SW 1271 (cell line): ENCODE data around the gene CST3.
"Not testable (repeated sequence)": the region's sequence is repeated elsewhere in the genome, so short reads cannot be mapped to it uniquely, and the experiment has no call there.

ENCODE experiments used
- DNase-seq, 2 experiments: peaks; one replicate each; lab custom pipeline; 2025; lab: John Stamatoyannopoulos, UW

Gene CST3

GRCh38 chr20:23643659-23644058 lies 5.9 kb upstream of the CST3 start:
- DNase-seq = no peak

DNA sequence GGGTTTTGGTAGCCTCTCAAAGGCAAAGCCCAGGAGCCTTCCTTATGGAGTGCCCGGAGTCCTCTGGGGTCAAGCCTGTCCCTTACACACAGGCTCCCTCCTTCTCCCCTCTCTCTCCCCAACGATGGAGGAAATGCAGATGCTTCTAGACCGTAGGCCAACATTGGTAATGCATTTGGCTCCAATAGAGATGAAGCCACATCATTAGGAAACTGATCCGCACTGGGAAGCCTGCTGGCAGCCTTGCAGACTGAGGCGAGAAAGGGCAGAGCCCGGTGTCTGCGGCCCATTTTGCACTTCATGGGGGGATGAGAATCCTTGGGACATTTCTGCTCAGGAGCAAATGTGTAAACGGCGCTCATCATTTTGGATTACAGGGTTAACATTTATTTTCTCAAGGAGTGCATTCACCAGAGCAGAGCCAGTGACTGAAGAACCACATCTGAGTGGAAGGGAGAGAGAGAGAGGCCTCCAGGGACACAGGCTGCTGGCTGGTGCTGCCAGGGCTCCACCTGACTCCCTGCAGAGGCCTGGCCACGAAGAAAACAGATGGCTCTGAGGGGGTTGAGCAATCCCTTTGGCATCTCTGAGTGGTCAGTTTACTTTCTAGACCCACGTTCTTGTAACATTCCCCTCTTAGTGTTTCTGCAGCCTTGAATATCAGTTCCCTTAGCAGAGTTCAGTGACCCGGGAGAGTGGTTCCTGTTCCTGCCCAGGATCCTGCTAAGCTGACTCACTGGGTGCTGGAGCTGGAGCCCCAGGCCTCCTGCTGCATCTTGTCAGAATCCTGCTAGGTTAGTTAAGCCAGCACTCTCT lies 4.4 kb upstream of the CST3 start:
- DNase-seq = peak in 1 of 2 experiments; percentile 37

GRCh38 chr20:23640671-23641667 lies 3.2 kb upstream of the CST3 start:
- DNase-seq = no peak

DNA sequence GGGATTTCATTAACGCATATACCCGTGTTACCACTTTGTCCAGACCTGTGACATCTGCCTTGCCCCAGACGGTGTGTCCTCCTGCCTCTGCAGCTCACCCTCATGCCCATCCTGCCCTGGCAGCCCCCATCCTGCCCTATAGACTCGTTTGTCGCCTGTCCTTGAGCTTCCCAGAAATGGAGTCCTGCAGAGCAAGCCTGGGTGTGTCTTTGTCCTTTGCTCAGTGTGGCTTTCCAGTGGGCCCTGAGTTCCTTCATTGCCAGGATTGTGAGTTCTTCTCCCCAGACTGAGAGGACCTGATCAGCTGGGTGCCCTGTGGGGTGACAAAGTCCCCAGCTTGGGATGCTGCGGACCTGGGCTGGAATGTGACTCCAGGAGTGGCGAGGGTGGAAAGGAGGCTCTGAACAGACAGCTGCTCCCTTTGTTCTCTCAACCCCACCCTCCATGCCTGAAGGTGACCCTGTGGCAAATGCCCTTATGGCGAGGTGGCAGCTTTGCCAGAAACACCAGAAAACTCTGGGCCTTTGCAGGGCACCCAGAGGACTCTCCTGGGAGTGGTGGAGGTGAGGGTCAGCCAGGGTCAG lies 2.4 kb upstream of the CST3 start:
- no peak for DNase-seq

DNA sequence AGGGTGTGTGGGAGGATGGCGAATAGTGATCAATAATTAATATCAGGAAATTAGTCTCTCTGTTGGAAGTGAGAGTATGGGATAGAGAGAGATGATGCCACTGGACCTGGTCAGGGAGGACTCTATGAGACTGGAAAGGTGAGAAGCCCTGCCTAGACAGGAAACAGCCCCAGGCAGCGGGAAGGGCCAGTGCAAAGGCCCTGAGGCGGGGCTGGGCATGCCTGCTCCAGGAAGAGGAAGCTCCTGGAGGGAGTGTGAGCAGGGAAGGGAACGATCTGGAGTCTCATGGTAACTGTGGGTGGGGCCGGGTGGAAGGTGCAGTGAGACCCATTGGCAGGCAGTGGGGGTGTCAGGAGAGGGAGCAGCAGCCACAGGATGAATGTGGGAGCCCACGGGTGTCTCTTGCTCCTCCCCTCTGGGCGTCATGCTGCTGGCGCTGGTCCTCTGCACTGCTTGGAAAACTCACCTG lies 1.8 kb upstream of the CST3 start:
- no peak for DNase-seq

- no peak for DNase-seq
Measured at GRCh38 chr20:23638309-23638708, 554 bp upstream of the CST3 start.

- DNase-seq = no peak
Measured at GRCh38 chr20:23636908-23637281, 860 bp downstream of the CST3 start.

GRCh38 chr20:23636182-23636907 lies 1.4 kb downstream of the CST3 start:
- no peak for DNase-seq

DNA sequence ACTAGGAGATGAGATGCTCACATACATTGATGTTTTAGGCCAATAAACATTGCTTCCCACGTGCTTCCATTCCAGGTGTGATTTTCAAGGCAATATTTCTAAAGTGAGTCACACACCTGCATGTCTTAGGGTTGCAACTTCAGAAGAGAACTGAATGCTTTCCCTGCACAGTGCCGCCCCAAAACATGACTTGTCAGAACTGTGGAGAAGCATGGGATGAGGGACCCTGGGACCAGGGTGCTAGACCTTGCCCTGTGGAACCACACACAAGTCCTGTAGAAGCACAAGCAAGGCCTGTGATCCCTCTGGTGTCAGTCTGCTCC lies 2.0 kb downstream of the CST3 start:
- not testable (repeated sequence) for DNase-seq

DNA sequence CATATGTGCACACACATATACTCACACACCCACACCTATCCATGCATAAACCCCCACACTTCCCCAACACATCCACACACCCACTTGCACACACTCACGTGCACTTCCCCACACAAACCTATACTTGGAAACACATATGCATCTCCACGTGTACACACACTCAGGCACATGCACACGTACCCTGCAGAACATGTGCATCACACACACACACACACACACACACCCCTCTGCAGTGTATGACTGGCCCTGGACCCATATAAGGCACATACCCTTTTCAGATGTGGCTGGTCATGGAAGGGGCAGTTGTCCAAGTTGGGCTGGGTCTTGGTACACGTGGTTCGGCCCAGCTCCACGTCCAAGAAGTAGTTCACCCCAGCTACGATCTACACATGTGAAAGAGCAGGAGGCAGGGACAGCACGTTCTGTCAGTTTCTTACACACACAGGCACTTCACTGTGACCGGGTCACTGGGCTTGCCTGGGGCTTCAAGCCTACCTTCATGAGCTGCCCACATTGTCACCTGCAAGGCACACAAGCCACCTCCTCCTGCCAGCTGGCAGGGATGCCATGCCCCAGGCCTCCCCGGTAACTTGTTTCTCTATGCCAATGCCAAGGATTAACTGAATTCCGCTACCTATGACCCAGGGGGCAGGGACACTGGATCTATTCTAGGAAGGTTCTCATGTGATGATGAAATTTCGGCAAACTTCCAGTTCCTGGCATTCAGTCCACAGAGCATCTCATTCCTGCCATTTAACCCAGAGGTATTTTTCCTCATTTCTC lies 2.6 kb downstream of the CST3 start:
- DNase-seq = no peak

- no peak for DNase-seq
Measured at GRCh38 chr20:23634044-23634801, 3.5 kb downstream of the CST3 start.

DNA sequence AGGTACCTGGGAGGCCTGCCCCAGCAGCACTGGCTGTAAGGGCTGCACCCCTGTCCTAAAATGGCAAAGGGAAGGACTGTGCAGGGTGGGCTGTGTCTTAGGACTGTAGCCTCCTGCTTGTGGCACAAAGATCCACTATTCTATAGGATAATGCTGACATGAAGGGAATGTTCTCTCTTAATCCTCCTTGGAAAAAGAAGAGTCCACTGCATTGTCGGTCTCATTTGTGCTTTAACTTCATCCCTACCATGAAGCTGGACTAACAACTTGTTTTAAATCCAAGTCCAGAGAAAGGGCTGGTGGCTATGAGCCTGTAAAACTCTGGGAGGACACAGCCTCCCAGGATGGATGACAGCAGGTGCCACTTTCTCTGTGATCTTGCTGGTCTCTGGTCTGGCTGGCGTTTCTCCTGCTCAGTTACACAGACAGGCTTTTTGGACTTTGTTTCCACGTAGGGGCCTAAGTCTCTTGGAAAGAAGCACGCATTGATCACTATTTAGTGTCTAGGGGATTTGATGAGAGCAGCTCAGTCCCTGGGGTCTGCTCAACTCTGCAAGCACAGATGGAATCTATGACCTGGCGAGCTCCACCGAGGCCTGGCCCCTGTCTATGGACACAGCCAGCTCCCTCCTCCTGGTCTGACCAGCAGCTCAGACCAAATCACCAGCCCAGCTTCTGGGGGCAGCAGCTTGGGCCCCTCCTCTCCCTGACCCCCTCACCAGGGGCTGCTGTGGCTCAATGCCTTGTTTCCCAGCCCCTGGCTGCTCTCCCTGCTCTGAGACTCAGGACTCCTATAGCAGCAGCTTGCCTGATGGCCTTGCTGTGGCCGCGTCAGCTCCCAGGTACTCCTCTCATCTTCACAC lies 4.8 kb downstream of the CST3 start:
- DNase-seq = no peak

GRCh38 chr20:23631981-23632710 lies 5.6 kb downstream of the CST3 start:
- no peak for DNase-seq

- no peak for DNase-seq
Measured at GRCh38 chr20:23631226-23631822, 6.4 kb downstream of the CST3 start.

GRCh38 chr20:23630392-23630849 lies 7.3 kb downstream of the CST3 start:
- DNase-seq = no peak

DNA sequence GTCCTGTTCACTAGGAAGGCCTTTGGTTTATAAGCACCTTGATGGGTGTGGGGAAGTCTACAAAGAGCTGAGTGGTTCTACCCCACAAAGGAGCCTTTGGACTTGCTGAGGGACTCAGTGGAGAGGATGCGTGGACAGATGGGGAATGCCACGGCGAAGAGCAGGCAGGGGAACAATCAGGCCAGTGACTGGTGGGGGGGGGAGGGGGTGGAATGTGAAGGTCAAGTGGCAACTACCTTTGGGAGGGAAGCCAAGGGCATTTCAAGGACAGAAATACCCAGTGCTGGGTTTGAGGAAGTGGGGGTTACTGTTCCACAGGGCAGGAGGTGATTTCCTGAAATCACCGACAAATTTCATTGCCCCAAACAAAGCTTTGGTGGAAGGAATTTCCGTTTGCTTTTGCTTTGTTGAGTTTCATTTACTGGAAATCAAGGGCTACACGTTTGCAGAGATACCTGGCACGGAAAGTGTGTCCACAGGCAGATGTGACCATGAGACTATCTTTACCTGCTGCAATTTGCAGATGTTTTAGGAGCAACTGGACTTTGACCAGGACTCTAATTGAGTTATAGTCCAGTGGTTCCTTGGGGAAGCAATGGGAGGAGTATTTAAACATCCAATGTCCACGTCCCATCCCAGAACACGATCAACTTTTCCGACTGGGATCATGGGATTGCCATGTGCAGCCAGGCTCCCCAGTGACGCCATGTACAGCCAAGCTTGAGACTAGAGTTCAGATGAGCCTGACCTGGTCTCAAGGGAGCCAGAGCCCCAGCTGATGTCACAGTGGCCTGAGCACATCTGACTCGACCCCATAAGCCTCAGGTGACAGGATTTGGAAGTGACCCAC lies 8.0 kb downstream of the CST3 start:
- DNase-seq = no peak

DNA sequence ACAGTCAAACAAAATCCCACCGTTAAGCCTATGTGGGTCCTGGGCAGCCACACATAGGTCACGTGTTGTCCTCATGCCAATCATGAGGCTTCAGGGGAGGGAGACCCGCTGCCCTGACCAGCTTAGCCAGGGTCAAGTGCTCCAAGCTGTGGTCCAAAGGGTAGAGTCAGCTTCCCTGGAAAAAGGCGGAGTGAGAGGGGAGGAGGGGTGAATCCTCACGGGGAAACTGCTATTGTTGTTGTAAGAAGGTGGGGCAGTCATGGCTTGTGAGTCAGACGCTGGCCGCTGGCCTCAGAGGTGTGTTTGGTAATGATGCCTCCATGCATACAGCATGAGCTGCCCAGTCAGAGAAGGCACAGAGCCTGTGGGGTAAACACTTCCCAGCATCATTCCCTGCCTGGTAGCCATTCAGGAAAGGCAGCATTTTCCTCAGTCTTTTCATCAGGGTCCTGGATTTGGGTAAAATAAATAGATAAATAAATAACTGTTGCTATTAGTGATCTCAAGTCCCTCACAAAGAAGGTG lies 8.7 kb downstream of the CST3 start:
- no peak for DNase-seq
